Occipital lobe (tissue), 2 donors: ENCODE results near the gene PTPN21. TPM values are rescaled to one million over a fixed set of nuclear protein-coding genes. Genes with fewer than 3 reads are reported as not detected.
"Not testable (repeated sequence)": the region's sequence is repeated elsewhere in the genome, so short reads cannot be mapped to it uniquely, and the experiment has no call there.

Experiments used
- DNase-seq: peaks from one replicate; lab custom pipeline; 2025; lab: John Stamatoyannopoulos, UW
- total RNA-seq: library from RNA; depleted of rRNA; stranded (reverse); fragments of >200 nt; gene quantifications from one replicate; pipeline ENCODE4 v1.2.3, GENCODE V29; 2014

PTPN21 gene
- total RNA-seq, 1 donor from 2014 or later: 9.0 TPM

GRCh38 chr14:88552876-88553275 lies 1.9 kb downstream of the PTPN21 start:
- DNase-seq: no peak

GRCh38 chr14:88551980-88552431 lies 2.8 kb downstream of the PTPN21 start:
- DNase-seq: peak; percentile 46

GRCh38 chr14:88551094-88551870 lies 3.5 kb downstream of the PTPN21 start:
- DNase-seq: peak; percentile 88

- DNase-seq: no peak
These were observed 4.7 kb downstream of the PTPN21 start for GRCh38 chr14:88550078-88550477.

GRCh38 chr14:88547386-88547780 lies 7.4 kb downstream of the PTPN21 start:
- DNase-seq: no peak

GRCh38 chr14:88546621-88547385 lies 8.0 kb downstream of the PTPN21 start:
- no peak for DNase-seq

- no peak for DNase-seq
These were observed 9.6 kb downstream of the PTPN21 start for GRCh38 chr14:88545256-88545655.

GRCh38 chr14:88542857-88543795 lies 11.7 kb downstream of the PTPN21 start:
- DNase-seq: no peak

GRCh38 chr14:88541324-88541723 lies 13.5 kb downstream of the PTPN21 start:
- no peak for DNase-seq

GRCh38 chr14:88535813-88536212 lies 19.0 kb downstream of the PTPN21 start:
- DNase-seq: no peak

GRCh38 chr14:88535149-88535548 lies 19.7 kb downstream of the PTPN21 start:
- no peak for DNase-seq

- no peak for DNase-seq
These were observed 21.7 kb downstream of the PTPN21 start for GRCh38 chr14:88533064-88533602.

- DNase-seq: not testable (repeated sequence)
These were observed 24.9 kb downstream of the PTPN21 start for GRCh38 chr14:88529889-88530288.

GRCh38 chr14:88522393-88522792 lies 32.4 kb downstream of the PTPN21 start:
- no peak for DNase-seq

- DNase-seq: no peak
These were observed 33.0 kb downstream of the PTPN21 start for GRCh38 chr14:88521818-88522217.

- DNase-seq: no peak
These were observed 34.9 kb downstream of the PTPN21 start for GRCh38 chr14:88519907-88520306.

GRCh38 chr14:88518592-88519512 lies 36.0 kb downstream of the PTPN21 start:
- DNase-seq: no peak

- DNase-seq: no peak
These were observed 37.9 kb downstream of the PTPN21 start for GRCh38 chr14:88516861-88517357.

- no peak for DNase-seq
These were observed 39.1 kb downstream of the PTPN21 start for GRCh38 chr14:88515499-88516221.
